Left lung (tissue), 10 donors: Measurements from ENCODE around the gene TRIM14. TPM values are rescaled to one million over a fixed set of nuclear protein-coding genes. Genes with fewer than 3 reads are reported as not detected.
"Not testable (repeated sequence)": the region's sequence is repeated elsewhere in the genome, so short reads cannot be mapped to it uniquely, and the experiment has no call there.

Experiments used
- ATAC-seq: fragments of 200-7000 bp; cut with Tn5 transposase; one replicate; pipeline ENCODE4 v1.9.1; 2020; ENCODE audit warnings: moderate library complexity
- DNase-seq, 4 donors: peaks; one replicate each; pipeline ENCODE4 v3.0.0-alpha.2; 2013 to 2020
- H3K27ac ChIP-seq, 2 donors: fragments of 200-600 bp; sonication (generic) in 1 of 2; one replicate each; pipeline versions ENCODE4 v1.5.0 to v1.8.0; 2020 to 2021
- H3K27me3 ChIP-seq, 2 donors: fragments of 200-600 bp; sonication (generic) in 1 of 2; one replicate each; pipeline versions ENCODE4 v1.5.0 to v1.8.0; 2020 to 2021
- H3K36me3 ChIP-seq, 2 donors: fragments of 200-600 bp; sonication (generic) in 1 of 2; one replicate each; pipeline versions ENCODE4 v1.5.0 to v1.8.0; 2020 to 2021
- H3K4me1 ChIP-seq, 2 donors: fragments of 200-600 bp; one replicate each; pipeline ENCODE4 v1.8.0; 2021
- H3K4me3 ChIP-seq, 2 donors: fragments of 200-600 bp; sonication (generic) in 1 of 2; one replicate each; pipeline versions ENCODE4 v1.5.0 to v1.8.0; 2020 to 2021; ENCODE audit warnings: mild to moderate bottlenecking in 1 of 2
- H3K9me3 ChIP-seq, 2 donors: fragments of 200-600 bp; sonication (generic) in 1 of 2; one replicate each; pipeline versions ENCODE4 v1.5.0 to v1.8.0; 2020 to 2021
- intact Hi-C, 2 donors: fragments of 100-400 bp; cut with DNase I; formaldehyde crosslinking; loops; one replicate each; pipeline versions ENCODE4 v1.11.2 to v1.14.2; 2022
- polyA plus RNA-seq, 6 donors: library from polyadenylated mRNA; unstranded; fragments of 120-200 nt; gene quantifications; one replicate each; pipeline ENCODE4 v1.2.1, GENCODE V29; 2013; ENCODE audit not compliant: insufficient read length in 6 of 6
- total RNA-seq, 2 donors: library from RNA; stranded (reverse); fragmentation: NEBNext Ultra II Directional; extraction: Animal tissue kit (Norgen Biotek cat#: 25700); gene quantifications; one replicate each; pipeline ENCODE4 v1.2.1, GENCODE V29; 2021
- TF ChIP-seq, protein P1 (sequence below), 2 donors: fragments of 200-600 bp; sonication (generic) in 1 of 2; IDR thresholded peaks; one replicate each; pipeline versions ENCODE4 v1.5.0 to v1.8.0; 2021; ENCODE audit warnings: antibody characterized with exemption in 2 of 2
- donor health status: DM: no; HTN: yes; CAD: no.
- donor health status: DM: no; HTN: no; CAD: no.

Gene TRIM14
- total and polyA plus RNA-seq, 8 donors = 9.0 to 37.2 (median 10.4) TPM

DNA sequence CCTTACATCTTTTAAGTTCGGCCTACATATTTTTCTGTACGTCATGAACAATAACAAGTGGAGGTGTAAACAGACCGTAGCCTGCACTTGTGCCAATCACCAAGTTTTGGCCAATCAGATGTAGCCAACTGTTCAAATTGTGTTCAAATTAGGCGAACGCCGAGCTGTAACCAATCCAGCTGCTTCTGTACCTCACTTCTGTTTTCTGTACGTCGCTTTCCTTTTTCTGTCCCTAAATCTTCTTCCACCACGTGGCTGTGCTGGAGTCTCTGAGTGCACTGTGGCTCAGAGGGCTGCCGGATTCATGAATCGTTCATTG lies 26.4 kb downstream of the TRIM14 start:
- intact Hi-C loops = no loop called here
- DNase-seq = no peak
- Histone ChIP-seq H3K9me3 (no peaks in the 10 kb centered on the region), H3K4me3 (no peak overlapping the region), H3K4me1 (peaks cover 0 to 6% of the 10 kb centered on the region in 2 donors), H3K27me3 (no peaks in the 10 kb centered on the region), H3K27ac (no peak overlapping the region), H3K36me3 (peaks cover 0 to 69% of the 10 kb centered on the region in 2 donors)
- TF ChIP-seq, protein P1, sequence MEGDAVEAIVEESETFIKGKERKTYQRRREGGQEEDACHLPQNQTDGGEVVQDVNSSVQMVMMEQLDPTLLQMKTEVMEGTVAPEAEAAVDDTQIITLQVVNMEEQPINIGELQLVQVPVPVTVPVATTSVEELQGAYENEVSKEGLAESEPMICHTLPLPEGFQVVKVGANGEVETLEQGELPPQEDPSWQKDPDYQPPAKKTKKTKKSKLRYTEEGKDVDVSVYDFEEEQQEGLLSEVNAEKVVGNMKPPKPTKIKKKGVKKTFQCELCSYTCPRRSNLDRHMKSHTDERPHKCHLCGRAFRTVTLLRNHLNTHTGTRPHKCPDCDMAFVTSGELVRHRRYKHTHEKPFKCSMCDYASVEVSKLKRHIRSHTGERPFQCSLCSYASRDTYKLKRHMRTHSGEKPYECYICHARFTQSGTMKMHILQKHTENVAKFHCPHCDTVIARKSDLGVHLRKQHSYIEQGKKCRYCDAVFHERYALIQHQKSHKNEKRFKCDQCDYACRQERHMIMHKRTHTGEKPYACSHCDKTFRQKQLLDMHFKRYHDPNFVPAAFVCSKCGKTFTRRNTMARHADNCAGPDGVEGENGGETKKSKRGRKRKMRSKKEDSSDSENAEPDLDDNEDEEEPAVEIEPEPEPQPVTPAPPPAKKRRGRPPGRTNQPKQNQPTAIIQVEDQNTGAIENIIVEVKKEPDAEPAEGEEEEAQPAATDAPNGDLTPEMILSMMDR (IDR thresholded peaks at IDR 0.05) = no peak
- no peak for ATAC-seq

DNA sequence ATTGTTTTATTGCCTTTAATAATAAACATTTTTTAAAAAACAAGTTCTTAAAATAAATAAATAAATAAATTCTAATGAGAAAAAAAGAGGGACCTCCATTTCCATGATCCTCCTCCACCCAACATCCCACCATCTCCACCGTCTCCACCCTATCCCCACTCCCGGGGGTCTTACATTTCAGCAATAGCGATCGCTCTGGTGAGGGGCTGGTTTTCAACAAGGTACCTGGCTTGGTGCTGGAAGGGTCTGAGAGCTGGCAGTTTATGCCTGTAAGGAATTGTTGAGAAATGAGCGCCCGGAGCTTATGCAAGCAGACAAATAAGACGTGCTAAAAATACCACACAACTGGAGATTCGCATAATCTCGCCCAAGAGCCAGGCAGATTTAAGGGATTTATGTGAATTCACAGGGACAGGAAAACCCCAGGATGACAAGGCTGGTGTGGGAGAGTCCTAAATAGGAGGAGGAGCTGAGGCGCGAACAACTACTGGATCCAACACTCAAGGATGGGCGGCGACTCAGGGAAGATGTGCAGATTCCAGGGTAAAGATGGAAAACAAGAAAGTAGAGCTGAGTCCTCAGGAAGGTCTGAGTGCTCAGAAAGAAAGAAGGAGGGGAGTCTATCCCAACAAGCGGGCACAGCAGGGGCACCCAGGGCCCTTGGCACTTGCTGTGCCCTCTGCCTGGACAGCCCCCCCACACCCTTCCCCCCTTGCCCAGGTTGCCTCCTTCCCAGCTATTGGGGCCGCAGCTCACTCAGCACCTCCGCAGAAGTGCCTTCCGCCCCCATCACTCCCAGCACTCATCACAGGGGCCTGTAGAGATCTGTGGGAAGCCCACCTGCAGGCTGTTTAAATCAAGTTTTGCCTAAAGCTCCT lies 27.0 kb downstream of the TRIM14 start:
- H3K36me3 ChIP-seq = peaks cover 0 to 69% of the 10 kb centered on the region in 2 donors
- intact Hi-C loops = no loop called here
- no peak overlapping the region for H3K4me3 ChIP-seq
- no peak overlapping the region for H3K27ac ChIP-seq
- peaks cover 0 to 10% of the 10 kb centered on the region in 2 donors for H3K4me1 ChIP-seq
- no peaks in the 10 kb centered on the region for H3K27me3 ChIP-seq
- H3K9me3 ChIP-seq = no peaks in the 10 kb centered on the region
- ATAC-seq (no peak), DNase-seq (no peak)
- TF ChIP-seq, protein P1 (IDR thresholded peaks at IDR 0.05) = no peak

DNA sequence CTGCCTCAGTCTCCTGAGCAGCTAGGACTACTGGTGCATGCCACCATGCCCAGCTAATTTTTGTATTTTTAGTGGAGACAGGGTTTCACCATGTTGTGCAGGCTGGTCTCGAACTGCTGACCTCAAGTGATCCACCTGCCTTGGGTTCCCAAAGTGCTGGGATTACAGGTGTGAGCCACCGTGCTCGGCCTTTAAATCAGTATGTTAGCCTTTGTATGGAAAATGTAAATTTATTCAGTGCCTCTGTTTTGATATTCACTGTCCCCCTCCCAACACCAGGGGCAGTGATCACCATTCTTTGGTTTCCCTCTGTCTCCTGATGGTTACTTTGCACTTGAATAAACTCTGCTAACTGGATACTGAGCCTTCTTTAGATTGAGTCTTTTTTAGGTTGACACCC lies 28.3 kb downstream of the TRIM14 start:
- DNase-seq, H3K27me3 ChIP-seq, ATAC-seq, H3K9me3 ChIP-seq, intact Hi-C loops, H3K4me3 ChIP-seq, H3K27ac ChIP-seq: not testable (repeated sequence)
- H3K4me1 ChIP-seq = peaks cover 0 to 10% of the 10 kb centered on the region in 2 donors
- H3K36me3 ChIP-seq = peaks cover 0 to 70% of the 10 kb centered on the region in 2 donors

DNA sequence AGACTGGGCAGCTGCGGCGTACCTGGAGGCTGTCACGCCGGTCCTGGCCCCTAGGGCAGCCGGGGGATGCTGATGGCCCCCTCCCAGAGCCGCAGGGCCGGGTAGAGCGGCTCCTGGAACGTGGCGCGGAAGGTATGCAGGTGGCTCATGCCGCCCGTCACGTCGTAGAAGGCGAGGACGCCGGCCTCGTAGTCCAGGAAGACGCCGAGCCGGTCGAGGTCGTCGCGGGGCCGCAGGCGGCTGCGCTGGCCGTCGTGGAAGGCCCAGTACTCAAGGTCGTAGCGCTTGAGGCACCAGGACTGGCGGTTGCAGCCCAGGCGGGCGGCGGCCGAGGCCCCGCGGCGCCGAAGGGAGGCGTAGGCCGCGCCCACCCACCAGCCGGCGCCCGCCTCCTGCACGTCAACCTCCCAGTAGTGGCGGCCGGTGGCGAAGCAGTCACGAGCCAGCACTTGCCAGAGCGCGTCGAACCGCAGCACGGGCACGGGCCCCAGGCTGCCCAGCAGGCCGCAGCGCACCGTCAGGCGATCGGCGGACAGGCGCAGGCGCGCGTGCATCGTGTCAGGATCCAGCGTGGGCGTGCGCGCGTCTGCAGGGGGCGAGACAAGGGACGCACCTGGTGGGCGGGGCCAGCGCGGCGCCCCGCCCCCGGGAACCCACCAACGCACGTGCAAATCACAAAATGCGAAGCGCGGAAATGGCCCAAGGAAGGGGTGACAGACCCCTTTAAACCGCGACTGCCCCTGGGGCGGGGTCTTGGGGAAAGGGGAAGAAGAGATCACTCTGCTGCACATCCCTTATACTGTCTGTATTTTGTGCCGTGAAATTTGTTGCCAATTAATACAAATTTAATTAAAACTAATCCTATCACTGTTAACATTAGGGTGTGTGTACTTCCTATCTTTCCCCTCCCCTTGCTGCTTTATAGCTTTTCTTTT lies 31.3 kb downstream of the TRIM14 start:
- no peaks in the 10 kb centered on the region for H3K27me3 ChIP-seq
- peaks cover 3 to 69% of the 10 kb centered on the region in 2 donors for H3K36me3 ChIP-seq
- H3K4me1 ChIP-seq = peaks cover 0 to 15% of the 10 kb centered on the region in 2 donors
- DNase-seq (peak in 3 of 4 donors; percentile 64 to 85 (median 67)), ATAC-seq (peak; percentile 82)
- H3K4me3 ChIP-seq = peak overlapping the region; percentile 27
- no peak overlapping the region for H3K27ac ChIP-seq
- H3K9me3 ChIP-seq = no peaks in the 10 kb centered on the region
- intact Hi-C loops = no loop called here
- TF ChIP-seq, protein P1 (IDR thresholded peaks at IDR 0.05) = no peak

DNA sequence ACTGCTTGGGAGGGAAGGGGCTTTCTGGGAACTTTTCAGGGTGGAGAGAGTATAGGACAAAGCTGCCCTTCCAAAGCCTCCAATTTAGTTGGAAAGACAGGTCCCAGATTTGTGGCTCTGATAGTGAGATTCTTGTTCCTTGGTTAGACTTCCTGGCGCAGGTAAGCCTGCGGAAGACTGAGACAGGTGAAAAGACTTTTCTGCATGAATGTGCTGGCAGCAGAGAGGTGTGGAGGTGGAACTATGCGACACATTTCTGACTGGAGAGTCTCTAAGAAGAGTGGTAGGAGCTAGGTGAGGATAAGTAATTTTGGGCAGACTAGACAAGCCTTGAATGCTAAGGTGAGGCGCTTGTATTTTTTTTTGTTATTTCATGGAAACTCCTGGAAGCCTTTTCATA lies 32.6 kb downstream of the TRIM14 start:
- DNase-seq (no peak), ATAC-seq (no peak)
- no peaks in the 10 kb centered on the region for H3K27me3 ChIP-seq
- TF ChIP-seq, protein P1 (IDR thresholded peaks at IDR 0.05) = no peak
- H3K27ac ChIP-seq = no peak overlapping the region
- no peaks in the 10 kb centered on the region for H3K9me3 ChIP-seq
- peaks cover 0 to 22% of the 10 kb centered on the region in 2 donors for H3K4me1 ChIP-seq
- H3K36me3 ChIP-seq = peaks cover 3 to 75% of the 10 kb centered on the region in 2 donors
- intact Hi-C loops = no loop called here
- no peak overlapping the region for H3K4me3 ChIP-seq
